Thyroid gland (tissue), 4 donors: ENCODE results near the gene PPIF. TPM values are rescaled to one million over a fixed set of nuclear protein-coding genes. Genes with fewer than 3 reads are reported as not detected.

ENCODE experiments used
- DNase-seq, 2 donors: peaks; one replicate each; pipeline ENCODE4 v3.0.0-alpha.2; 2019
- H3K27ac ChIP-seq, 3 donors: fragments of 200-600 bp; sonication (generic); 1 replicate in 2 of 3; 2 replicates in 1 of 3; pipeline ENCODE4 v1.5.1; 2016 to 2019; ENCODE audit warnings: mild to moderate bottlenecking in 1 of 3, moderate library complexity in 1 of 3
- H3K27me3 ChIP-seq: fragments of 200-600 bp; sonication (generic); one replicate; pipeline ENCODE4 v1.5.1; 2019
- H3K36me3 ChIP-seq, 2 donors: fragments of 200-600 bp; sonication (generic); one replicate each; pipeline ENCODE4 v1.5.1; 2016 to 2019
- H3K4me1 ChIP-seq, 2 donors: fragments of 200-600 bp; sonication (generic); one replicate each; pipeline ENCODE4 v1.5.1; 2017 to 2019
- H3K4me3 ChIP-seq, 3 donors: fragments of 200-600 bp; sonication (generic); replicated peaks in 1 of 3; 1 replicate in 2 of 3; 2 replicates in 1 of 3; pipeline ENCODE4 v1.5.1; 2016; ENCODE audit warnings: mild to moderate bottlenecking in 1 of 3
- H3K9me3 ChIP-seq: fragments of 200-600 bp; sonication (generic); one replicate; pipeline ENCODE4 v1.5.1; 2017
- POLR2A ChIP-seq, 2 donors: fragments of 450-650 bp; IDR thresholded peaks; one replicate each; pipeline ENCODE4 v1.6.1; 2017; ENCODE audit warnings: antibody characterized with exemption in 2 of 2, mild to moderate bottlenecking in 2 of 2, moderate library complexity in 1 of 2
- WGBS, 2 donors: methylation state at CpG; one replicate each; pipeline ENCODE4 v1.1.5; 2017; 5-methylcytosine and 5-hydroxymethylcytosine counted together
- intact Hi-C: fragments of 100-400 bp; cut with DNase I; formaldehyde crosslinking; loops from one replicate; pipeline ENCODE4 v1.15.1; 2023
- total RNA-seq, 4 donors: library from RNA; depleted of rRNA; stranded (reverse); fragments of >200 nt; gene quantifications; one replicate each; pipeline ENCODE4 v1.2.3, GENCODE V29; 2016
- TF ChIP-seq, protein P1 (sequence below), 6 experiments: fragments of 200-600 bp in 3 of 6; fragments of 450-650 bp in 3 of 6; sonication (generic) in 3 of 6; IDR thresholded peaks; one replicate each; pipeline ENCODE4 v1.5.1; 2016 to 2019; ENCODE audit warnings: antibody characterized with exemption in 6 of 6, mild to moderate bottlenecking in 2 of 6, inconsistent platforms in 1 of 6, moderate library complexity in 1 of 6

PPIF gene
- total RNA-seq, 4 donors from 2014 or later = 31.4 to 70.1 (median 52.3) TPM

- peaks cover 4 to 7% of the 10 kb centered on the region in 2 donors for H3K4me1 ChIP-seq
- no peak overlapping the region for H3K27ac ChIP-seq
- H3K36me3 ChIP-seq = no peaks in the 10 kb centered on the region
- H3K4me3 ChIP-seq = no peak overlapping the region
- no peaks in the 10 kb centered on the region for H3K27me3 ChIP-seq
- H3K9me3 ChIP-seq = no peaks in the 10 kb centered on the region
- intact Hi-C loops = loop anchor here (10.0 kb wide), 1 partner anchor 772 kb away; no protein-coding TSS in a partner anchor
- TF ChIP-seq POLR2A (IDR thresholded peaks at IDR 0.05) = no peak
- TF ChIP-seq, protein P1, sequence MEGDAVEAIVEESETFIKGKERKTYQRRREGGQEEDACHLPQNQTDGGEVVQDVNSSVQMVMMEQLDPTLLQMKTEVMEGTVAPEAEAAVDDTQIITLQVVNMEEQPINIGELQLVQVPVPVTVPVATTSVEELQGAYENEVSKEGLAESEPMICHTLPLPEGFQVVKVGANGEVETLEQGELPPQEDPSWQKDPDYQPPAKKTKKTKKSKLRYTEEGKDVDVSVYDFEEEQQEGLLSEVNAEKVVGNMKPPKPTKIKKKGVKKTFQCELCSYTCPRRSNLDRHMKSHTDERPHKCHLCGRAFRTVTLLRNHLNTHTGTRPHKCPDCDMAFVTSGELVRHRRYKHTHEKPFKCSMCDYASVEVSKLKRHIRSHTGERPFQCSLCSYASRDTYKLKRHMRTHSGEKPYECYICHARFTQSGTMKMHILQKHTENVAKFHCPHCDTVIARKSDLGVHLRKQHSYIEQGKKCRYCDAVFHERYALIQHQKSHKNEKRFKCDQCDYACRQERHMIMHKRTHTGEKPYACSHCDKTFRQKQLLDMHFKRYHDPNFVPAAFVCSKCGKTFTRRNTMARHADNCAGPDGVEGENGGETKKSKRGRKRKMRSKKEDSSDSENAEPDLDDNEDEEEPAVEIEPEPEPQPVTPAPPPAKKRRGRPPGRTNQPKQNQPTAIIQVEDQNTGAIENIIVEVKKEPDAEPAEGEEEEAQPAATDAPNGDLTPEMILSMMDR (IDR thresholded peaks at IDR 0.05) = no peak
- 68 to 85% methylated on average over 3 to 4 of the region's 4 CpGs for WGBS, 2 donors
- DNase-seq = no peak
These were observed 25.6 kb downstream of the PPIF start for GRCh38 chr10:79372871-79373270.

GRCh38 chr10:79374312-79375191, 27.3 kb downstream of the PPIF start:
- no peak overlapping the region for H3K27ac ChIP-seq
- peak; percentile 81 to 85 for DNase-seq
- intact Hi-C loops = loop anchor here (5.0 to 10.0 kb wide), 2 partner anchors 93 to 770 kb away; no protein-coding TSS in a partner anchor

GRCh38 chr10:79375321-79376077, 28.2 kb downstream of the PPIF start:
- TF ChIP-seq, protein P1 (IDR thresholded peaks at IDR 0.05) = no peak
- no peak for TF ChIP-seq POLR2A (IDR thresholded peaks at IDR 0.05)
- Histone ChIP-seq H3K27me3 (no peaks in the 10 kb centered on the region), H3K9me3 (no peaks in the 10 kb centered on the region), H3K27ac (no peak overlapping the region), H3K4me1 (peaks cover 16 to 21% of the 10 kb centered on the region in 2 donors), H3K36me3 (no peaks in the 10 kb centered on the region), H3K4me3 (no peak overlapping the region)
- 80 to 83% methylated on average over 5 to 6 of the region's 6 CpGs for WGBS, 2 donors
- no peak for DNase-seq
- intact Hi-C loops = loop anchor here (5.0 to 10.0 kb wide), 2 partner anchors 92 to 769 kb away; no protein-coding TSS in a partner anchor

More at GRCh38 chr10:79374312-79375191, 27.3 kb downstream of the PPIF start:
- H3K4me3 ChIP-seq = no peak overlapping the region
- no peak for TF ChIP-seq POLR2A (IDR thresholded peaks at IDR 0.05)
- TF ChIP-seq, protein P1 (IDR thresholded peaks at IDR 0.05) = peak; percentile 90 to 97 (median 96)
- 5 to 8% methylated on average over 6 to 7 of the region's 7 CpGs for WGBS, 2 donors
- H3K27me3 ChIP-seq = no peaks in the 10 kb centered on the region
- H3K9me3 ChIP-seq = no peaks in the 10 kb centered on the region
- no peaks in the 10 kb centered on the region for H3K36me3 ChIP-seq
- peaks cover 6 to 11% of the 10 kb centered on the region in 2 donors for H3K4me1 ChIP-seq

GRCh38 chr10:79376078-79376628, 28.9 kb downstream of the PPIF start:
- Histone ChIP-seq H3K4me3 (no peak overlapping the region), H3K27me3 (no peaks in the 10 kb centered on the region), H3K4me1 (peaks cover 22 to 27% of the 10 kb centered on the region in 2 donors), H3K36me3 (no peaks in the 10 kb centered on the region), H3K27ac (no peak overlapping the region), H3K9me3 (no peaks in the 10 kb centered on the region)
- intact Hi-C loops = loop anchor here (5.0 to 10.0 kb wide), 2 partner anchors 91 to 769 kb away; no protein-coding TSS in a partner anchor
- TF ChIP-seq, protein P1 (IDR thresholded peaks at IDR 0.05) = no peak
- no peak for TF ChIP-seq POLR2A (IDR thresholded peaks at IDR 0.05)
- WGBS, 2 donors = 86 to 91% methylated on average over 4 to 10 of the region's 11 CpGs
- no peak for DNase-seq
